Neural cell (in vitro differentiated cells): Measurements from ENCODE around the gene HS3ST5.
"Not testable (repeated sequence)": the region's sequence is repeated elsewhere in the genome, so short reads cannot be mapped to it uniquely, and the experiment has no call there.

Source experiments
- EP300 ChIP-seq: fragments of 450-650 bp; conservative IDR thresholded peaks from 2 replicates; pipeline ENCODE4 v1.6.1; 2014; ENCODE audit warnings: antibody characterized with exemption, mild to moderate bottlenecking, moderate library complexity; ENCODE audit not compliant: poor library complexity, severe bottlenecking
- EZH2 ChIP-seq: fragments of 200-600, 300-800 bp; shearing (Covaris generic), sonication (generic); IDR thresholded peaks from 2 replicates; pipeline ENCODE4 v1.6.1; 2014; ENCODE audit warnings: antibody characterized with exemption, low read length, borderline replicate concordance, mild to moderate bottlenecking; ENCODE audit not compliant: insufficient read depth, poor library complexity, severe bottlenecking
- POLR2AphosphoS5 ChIP-seq: IDR thresholded peaks from 2 replicates; pipeline ENCODE4 v1.6.1; 2012
- REST ChIP-seq: IDR thresholded peaks from 2 replicates; pipeline ENCODE4 v1.6.1; 2012; ENCODE audit warnings: borderline replicate concordance
- SMC3 ChIP-seq: fragments of 450-650 bp; conservative IDR thresholded peaks from 2 replicates; pipeline ENCODE4 v1.6.1; 2014; ENCODE audit warnings: antibody characterized with exemption, mild to moderate bottlenecking, moderate library complexity; ENCODE audit not compliant: poor library complexity
- TF ChIP-seq, protein P1 (sequence below): fragments of 450-650 bp; IDR thresholded peaks from 2 replicates; pipeline ENCODE4 v1.5.1; 2014; ENCODE audit warnings: antibody characterized with exemption, mild to moderate bottlenecking, moderate library complexity; ENCODE audit not compliant: poor library complexity, severe bottlenecking

- TF ChIP-seq, protein P1, sequence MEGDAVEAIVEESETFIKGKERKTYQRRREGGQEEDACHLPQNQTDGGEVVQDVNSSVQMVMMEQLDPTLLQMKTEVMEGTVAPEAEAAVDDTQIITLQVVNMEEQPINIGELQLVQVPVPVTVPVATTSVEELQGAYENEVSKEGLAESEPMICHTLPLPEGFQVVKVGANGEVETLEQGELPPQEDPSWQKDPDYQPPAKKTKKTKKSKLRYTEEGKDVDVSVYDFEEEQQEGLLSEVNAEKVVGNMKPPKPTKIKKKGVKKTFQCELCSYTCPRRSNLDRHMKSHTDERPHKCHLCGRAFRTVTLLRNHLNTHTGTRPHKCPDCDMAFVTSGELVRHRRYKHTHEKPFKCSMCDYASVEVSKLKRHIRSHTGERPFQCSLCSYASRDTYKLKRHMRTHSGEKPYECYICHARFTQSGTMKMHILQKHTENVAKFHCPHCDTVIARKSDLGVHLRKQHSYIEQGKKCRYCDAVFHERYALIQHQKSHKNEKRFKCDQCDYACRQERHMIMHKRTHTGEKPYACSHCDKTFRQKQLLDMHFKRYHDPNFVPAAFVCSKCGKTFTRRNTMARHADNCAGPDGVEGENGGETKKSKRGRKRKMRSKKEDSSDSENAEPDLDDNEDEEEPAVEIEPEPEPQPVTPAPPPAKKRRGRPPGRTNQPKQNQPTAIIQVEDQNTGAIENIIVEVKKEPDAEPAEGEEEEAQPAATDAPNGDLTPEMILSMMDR, result not testable (repeated sequence)
- TF ChIP-seq EZH2, EP300, POLR2AphosphoS5, REST, SMC3: not testable (repeated sequence)
Measured at GRCh38 chr6:114017146-114017545, 325.7 kb downstream of the HS3ST5 start.
